ENCODE data around the gene EIF2S2. TPM values are rescaled to one million over a fixed set of nuclear protein-coding genes. Genes with fewer than 3 reads are reported as not detected.

The EIF2S2 gene
- polyA plus RNA-seq, 2 of the 4 experiments (the other 2 are of a cell fraction), result 149 to 227 TPM

- TF ChIP-seq HEYL (CRISPR knock-in tag; IDR thresholded peaks at IDR 0.05) (no peak), EHF (CRISPR knock-in tag; IDR thresholded peaks at IDR 0.05) (no peak)
These were observed 56.8 kb downstream of the EIF2S2 start (continued) for GRCh38 chr20:34055290-34055689.

GRCh38 chr20:34052414-34052813 is 59.6 kb downstream of the EIF2S2 start:
- no peak for DNase-seq (ENCODE audit: low read depth in 1 of 2, low spot score in 1 of 2)
- no peak for ATAC-seq

GRCh38 chr20:34049897-34050695 is 61.9 kb downstream of the EIF2S2 start:
- TF ChIP-seq HOXB5 (CRISPR knock-in tag; IDR thresholded peaks at IDR 0.05) (no peak), RFX5 (IDR thresholded peaks at IDR 0.05) (no peak), RARB (CRISPR knock-in tag; IDR thresholded peaks at IDR 0.05) (no peak), MAX (IDR thresholded peaks at IDR 0.05) (no peak), CEBPB (IDR thresholded peaks at IDR 0.05) (no peak), TFCP2L1 (CRISPR knock-in tag; IDR thresholded peaks at IDR 0.05) (no peak), GATA3 (IDR thresholded peaks at IDR 0.05; ENCODE audit: borderline replicate concordance) (no peak), ZC3H11A (IDR thresholded peaks at IDR 0.05) (no peak), BHLHE40 (IDR thresholded peaks at IDR 0.05; ENCODE audit: low read depth, low read length) (no peak), NR3C1 (IDR thresholded peaks at IDR 0.05) (no peak), MAFK (IDR thresholded peaks at IDR 0.05; ENCODE audit: partially characterized antibody) (no peak), CBX2 (IDR thresholded peaks at IDR 0.05; ENCODE audit: borderline replicate concordance, low read depth) (no peak), NFE2L2 (conservative IDR thresholded peaks at IDR 0.05; ENCODE audit: low read length) (no peak), HMGXB4 (CRISPR knock-in tag; IDR thresholded peaks at IDR 0.05; ENCODE audit: borderline replicate concordance) (no peak), HOXA7 (CRISPR knock-in tag; IDR thresholded peaks at IDR 0.05) (no peak), NPAS2 (CRISPR knock-in tag; IDR thresholded peaks at IDR 0.05; ENCODE audit: borderline replicate concordance) (no peak), KDM5A (IDR thresholded peaks at IDR 0.05) (no peak)
- FAIRE-seq (no peak), DNase-seq (ENCODE audit: low read depth in 1 of 2, low spot score in 1 of 2) (no peak), ATAC-seq (no peak)
- peaks cover 12% of the 10 kb centered on the region; the same call in 2 of the 3 replicates for H3K4me1 ChIP-seq
- POLR2A ChIA-PET, result no interaction called here
- H3K9me3 ChIP-seq, result no peaks in the 10 kb centered on the region
- H3K4me3 ChIP-seq, result no peak overlapping the region
- CTCF ChIA-PET, result interaction anchor here (0.8 to 5.3 kb wide), 4 partner anchors 8 to 80 kb away, joined by 3 to 30 read pairs (median 4); no protein-coding TSS in a partner anchor
- H3K27ac ChIP-seq, result no peak overlapping the region
- H3K4me2 ChIP-seq, result no peak overlapping the region
- WGBS (ENCODE audit: missing lambda C conversion rate), result 89% methylated on average over 4 of the region's 4 CpGs

More at GRCh38 chr20:34052414-34052813, 59.6 kb downstream of the EIF2S2 start:
- no peak overlapping the region for H3K4me2 ChIP-seq
- 100% methylated on average over 2 of the region's 2 CpGs for WGBS (ENCODE audit: missing lambda C conversion rate)
- ChIA-PET POLR2A (no interaction called here), CTCF (interaction anchor here (5.3 kb wide), 1 partner anchor 17 kb away, joined by 30 read pairs; no protein-coding TSS in a partner anchor)
- H3K4me3 ChIP-seq, result no peak overlapping the region
- H3K4me1 ChIP-seq, result no peaks in the 10 kb centered on the region
- TF ChIP-seq HOXB5 (CRISPR knock-in tag; IDR thresholded peaks at IDR 0.05) (no peak), NR3C1 (IDR thresholded peaks at IDR 0.05) (no peak), SMC3 (IDR thresholded peaks at IDR 0.05) (no peak)
- no peak for FAIRE-seq
- H3K27ac ChIP-seq, result no peak overlapping the region
- no peaks in the 10 kb centered on the region for H3K9me3 ChIP-seq

GRCh38 chr20:34049389-34049788 is 62.7 kb downstream of the EIF2S2 start:
- DNase-seq (ENCODE audit: low read depth in 1 of 2, low spot score in 1 of 2) (no peak), FAIRE-seq (no peak), ATAC-seq (no peak)
- Histone ChIP-seq H3K9me3 (no peaks in the 10 kb centered on the region), H3K4me1 (peaks cover 12% of the 10 kb centered on the region; the same call in 2 of the 3 replicates), H3K4me2 (no peak overlapping the region), H3K4me3 (no peak overlapping the region), H3K27ac (no peak overlapping the region)
- ChIA-PET POLR2A (no interaction called here), CTCF (interaction anchor here (0.9 to 5.3 kb wide), 2 partner anchors 9 to 20 kb away, joined by 3 to 30 read pairs; no protein-coding TSS in a partner anchor)
- 79% methylated on average over 1 of the region's 1 CpG for WGBS (ENCODE audit: missing lambda C conversion rate)
- no peak for TF ChIP-seq POLR2A (IDR thresholded peaks at IDR 0.05; ENCODE audit: low read length)
- no peak for TF ChIP-seq CBX8 (IDR thresholded peaks at IDR 0.05)
- TF ChIP-seq EP300 (IDR thresholded peaks at IDR 0.05), result no peak
- no peak for TF ChIP-seq HDAC2 (IDR thresholded peaks at IDR 0.05)
- no peak for TF ChIP-seq PHF8 (IDR thresholded peaks at IDR 0.05; ENCODE audit: borderline replicate concordance, low read depth)
- TF ChIP-seq USF2 (IDR thresholded peaks at IDR 0.05), result no peak

Data from A549 (cell line).